Type B pancreatic cell (in vitro differentiated cells): ENCODE data around the gene PLXNA2. TPM values are rescaled to one million over a fixed set of nuclear protein-coding genes. Genes with fewer than 3 reads are reported as not detected.

Source experiments
- DNase-seq: peaks from one replicate; pipeline ENCODE4 v3.0.0; 2021; ENCODE audit warnings: mixed read lengths; ENCODE audit not compliant: unreplicated experiment; ENCODE audit errors: extremely low spot score
- H3K27ac Mint-ChIP-seq: 2 replicates; pipeline ENCODE4 v1.8.0; 2021; ENCODE audit warnings: mild to moderate bottlenecking, mixed read lengths
- H3K27me3 Mint-ChIP-seq: 2 replicates; pipeline ENCODE4 v1.8.0; 2021; ENCODE audit warnings: mixed read lengths
- H3K36me3 Mint-ChIP-seq: 2 replicates; pipeline ENCODE4 v1.8.0; 2021; ENCODE audit warnings: mixed read lengths
- H3K4me1 Mint-ChIP-seq: one replicate; pipeline ENCODE4 v1.8.0; 2021; ENCODE audit warnings: mixed read lengths; ENCODE audit not compliant: unreplicated experiment
- H3K4me3 Mint-ChIP-seq: 2 replicates; pipeline ENCODE4 v1.8.0; 2021; ENCODE audit warnings: mild to moderate bottlenecking, mixed read lengths
- H3K9me3 Mint-ChIP-seq: 2 replicates; pipeline ENCODE4 v1.8.0; 2021; ENCODE audit warnings: mixed read lengths
- CTCF ChIP-seq: fragments of 200-600 bp; sonication (generic); conservative IDR thresholded peaks from 2 replicates; pipeline ENCODE4 v1.5.0; 2021; ENCODE audit warnings: antibody characterized with exemption, mild to moderate bottlenecking
- total RNA-seq: library from RNA; stranded (reverse); gene quantifications from 2 replicates; pipeline ENCODE4 v1.2.1, GENCODE V29; 2021; ENCODE audit warnings: low replicate concordance

The PLXNA2 gene
- total RNA-seq, 1 donor from 2014 or later, result 80.1 TPM

GRCh38 chr1:208156310-208156709 is 87.9 kb downstream of the PLXNA2 start:
- DNase-seq, result no peak
- no peak for TF ChIP-seq CTCF
- Mint-ChIP-seq H3K9me3 (no peaks in the 10 kb centered on the region), H3K27ac (no peak overlapping the region), H3K36me3 (peaks cover 8% of the 10 kb centered on the region), H3K4me3 (no peak overlapping the region), H3K27me3 (no peaks in the 10 kb centered on the region), H3K4me1 (peaks cover 57% of the 10 kb centered on the region)

GRCh38 chr1:208154679-208155642 is 89.2 kb downstream of the PLXNA2 start:
- DNase-seq, result no peak
- peak overlapping the region; percentile 16 for H3K4me3 Mint-ChIP-seq
- no peak for TF ChIP-seq CTCF
- no peaks in the 10 kb centered on the region for H3K27me3 Mint-ChIP-seq
- H3K36me3 Mint-ChIP-seq, result peaks cover 8% of the 10 kb centered on the region
- no peaks in the 10 kb centered on the region for H3K9me3 Mint-ChIP-seq
- H3K4me1 Mint-ChIP-seq, result peaks cover 44% of the 10 kb centered on the region
- H3K27ac Mint-ChIP-seq, result peak overlapping the region; percentile 82

GRCh38 chr1:208154040-208154439 is 90.1 kb downstream of the PLXNA2 start:
- no peak for TF ChIP-seq CTCF
- H3K4me1 Mint-ChIP-seq, result peaks cover 34% of the 10 kb centered on the region
- H3K27me3 Mint-ChIP-seq, result no peaks in the 10 kb centered on the region
- no peak overlapping the region for H3K27ac Mint-ChIP-seq
- H3K9me3 Mint-ChIP-seq, result no peaks in the 10 kb centered on the region
- no peak for DNase-seq
- no peak overlapping the region for H3K4me3 Mint-ChIP-seq
- H3K36me3 Mint-ChIP-seq, result peaks cover 8% of the 10 kb centered on the region

- no peak overlapping the region for H3K27ac Mint-ChIP-seq
- peaks cover 8% of the 10 kb centered on the region for H3K36me3 Mint-ChIP-seq
- no peak overlapping the region for H3K4me3 Mint-ChIP-seq
- DNase-seq, result no peak
- H3K27me3 Mint-ChIP-seq, result no peaks in the 10 kb centered on the region
- H3K4me1 Mint-ChIP-seq, result peaks cover 28% of the 10 kb centered on the region
- TF ChIP-seq CTCF, result no peak
- no peaks in the 10 kb centered on the region for H3K9me3 Mint-ChIP-seq
Observed at GRCh38 chr1:208153386-208153785, 90.8 kb downstream of the PLXNA2 start.

GRCh38 chr1:208151728-208152598 is 92.2 kb downstream of the PLXNA2 start:
- no peaks in the 10 kb centered on the region for H3K9me3 Mint-ChIP-seq
- peak overlapping the region; percentile 3 for H3K4me3 Mint-ChIP-seq
- DNase-seq, result no peak
- peaks cover 17% of the 10 kb centered on the region for H3K4me1 Mint-ChIP-seq
- peak overlapping the region; percentile 17 for H3K27ac Mint-ChIP-seq
- peaks cover 3% of the 10 kb centered on the region for H3K36me3 Mint-ChIP-seq
- TF ChIP-seq CTCF, result no peak
- H3K27me3 Mint-ChIP-seq, result no peaks in the 10 kb centered on the region
